Osteocyte (in vitro differentiated cells): Measurements from ENCODE around the gene KRTAP19-8. TPM values are rescaled to one million over a fixed set of nuclear protein-coding genes. Genes with fewer than 3 reads are reported as not detected.

Experiments
- DNase-seq: peaks from one replicate; pipeline ENCODE4 v3.0.0; 2021; ENCODE audit warnings: mixed read lengths; ENCODE audit not compliant: unreplicated experiment; ENCODE audit errors: extremely low spot score
- H3K27ac Mint-ChIP-seq: one replicate; pipeline ENCODE4 v1.8.0; 2021; ENCODE audit warnings: mild to moderate bottlenecking, mixed read lengths; ENCODE audit not compliant: unreplicated experiment
- H3K27me3 Mint-ChIP-seq: one replicate; pipeline ENCODE4 v1.8.0; 2021; ENCODE audit warnings: mixed read lengths; ENCODE audit not compliant: unreplicated experiment
- H3K36me3 Mint-ChIP-seq: one replicate; pipeline ENCODE4 v1.8.0; 2021; ENCODE audit warnings: mixed read lengths; ENCODE audit not compliant: unreplicated experiment
- H3K4me1 Mint-ChIP-seq: one replicate; pipeline ENCODE4 v1.8.0; 2021; ENCODE audit warnings: mixed read lengths; ENCODE audit not compliant: unreplicated experiment
- H3K4me3 Mint-ChIP-seq: one replicate; pipeline ENCODE4 v1.8.0; 2021; ENCODE audit warnings: mild to moderate bottlenecking, moderate library complexity, mixed read lengths; ENCODE audit not compliant: unreplicated experiment
- H3K9me3 Mint-ChIP-seq: one replicate; pipeline ENCODE4 v1.8.0; 2021; ENCODE audit warnings: mixed read lengths; ENCODE audit not compliant: unreplicated experiment
- total RNA-seq: library from RNA; stranded (reverse); gene quantifications from 2 replicates; pipeline ENCODE4 v1.2.1, GENCODE V29; 2021
- TF ChIP-seq, protein P1 (sequence below): fragments of 200-600 bp; sonication (generic); IDR thresholded peaks from 2 replicates; pipeline ENCODE4 v1.5.0; 2021; ENCODE audit warnings: antibody characterized with exemption, mild to moderate bottlenecking, moderate library complexity

The KRTAP19-8 gene
- total RNA-seq, 1 donor from 2014 or later: not detected

DNA sequence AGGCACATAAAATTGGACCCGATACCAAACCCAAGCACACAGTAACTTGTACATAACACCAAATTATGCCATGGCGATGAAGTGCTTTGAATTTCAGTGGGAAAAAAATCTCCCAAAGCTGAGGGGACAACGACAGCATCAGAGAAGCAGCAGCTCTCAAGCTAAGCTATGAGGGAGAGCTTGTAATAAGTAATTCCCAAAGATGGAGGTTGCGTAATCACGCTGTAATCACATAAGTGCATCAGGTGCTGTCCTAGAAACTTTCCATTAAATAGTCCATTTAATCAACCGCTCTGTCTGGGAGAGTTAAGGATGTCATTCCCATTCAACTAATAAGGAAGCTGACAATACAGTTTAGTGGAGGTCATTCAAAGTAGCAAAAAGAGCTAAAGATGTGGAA is 37.6 kb upstream of the KRTAP19-8 start:
- Mint-ChIP-seq H3K27ac (no peak overlapping the region), H3K36me3 (no peaks in the 10 kb centered on the region), H3K9me3 (no peaks in the 10 kb centered on the region), H3K27me3 (peaks cover 19% of the 10 kb centered on the region), H3K4me1 (no peaks in the 10 kb centered on the region), H3K4me3 (no peak overlapping the region)
- TF ChIP-seq, protein P1, sequence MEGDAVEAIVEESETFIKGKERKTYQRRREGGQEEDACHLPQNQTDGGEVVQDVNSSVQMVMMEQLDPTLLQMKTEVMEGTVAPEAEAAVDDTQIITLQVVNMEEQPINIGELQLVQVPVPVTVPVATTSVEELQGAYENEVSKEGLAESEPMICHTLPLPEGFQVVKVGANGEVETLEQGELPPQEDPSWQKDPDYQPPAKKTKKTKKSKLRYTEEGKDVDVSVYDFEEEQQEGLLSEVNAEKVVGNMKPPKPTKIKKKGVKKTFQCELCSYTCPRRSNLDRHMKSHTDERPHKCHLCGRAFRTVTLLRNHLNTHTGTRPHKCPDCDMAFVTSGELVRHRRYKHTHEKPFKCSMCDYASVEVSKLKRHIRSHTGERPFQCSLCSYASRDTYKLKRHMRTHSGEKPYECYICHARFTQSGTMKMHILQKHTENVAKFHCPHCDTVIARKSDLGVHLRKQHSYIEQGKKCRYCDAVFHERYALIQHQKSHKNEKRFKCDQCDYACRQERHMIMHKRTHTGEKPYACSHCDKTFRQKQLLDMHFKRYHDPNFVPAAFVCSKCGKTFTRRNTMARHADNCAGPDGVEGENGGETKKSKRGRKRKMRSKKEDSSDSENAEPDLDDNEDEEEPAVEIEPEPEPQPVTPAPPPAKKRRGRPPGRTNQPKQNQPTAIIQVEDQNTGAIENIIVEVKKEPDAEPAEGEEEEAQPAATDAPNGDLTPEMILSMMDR: no peak
- DNase-seq: no peak

DNA sequence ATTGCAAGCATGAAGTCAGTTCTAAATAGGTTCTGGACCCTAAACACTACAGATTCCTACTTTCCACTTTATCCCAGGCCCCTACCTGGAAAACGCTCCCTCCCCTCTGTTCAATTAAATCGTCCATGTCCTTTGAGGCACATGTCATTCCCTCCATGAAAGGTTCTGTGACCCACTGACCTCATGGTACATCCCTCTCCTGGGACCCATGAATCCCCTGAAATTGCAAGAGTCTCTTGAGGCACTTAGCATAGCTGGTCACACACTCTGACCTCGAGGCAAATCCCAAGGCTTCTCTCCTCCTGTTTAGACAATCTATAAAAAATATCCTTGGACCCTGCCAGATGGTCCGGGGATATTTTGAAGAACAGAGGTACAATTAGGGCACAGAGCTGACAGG is 34.3 kb upstream of the KRTAP19-8 start:
- no peak overlapping the region for H3K4me3 Mint-ChIP-seq
- no peaks in the 10 kb centered on the region for H3K4me1 Mint-ChIP-seq
- peaks cover 21% of the 10 kb centered on the region for H3K27me3 Mint-ChIP-seq
- no peaks in the 10 kb centered on the region for H3K36me3 Mint-ChIP-seq
- H3K27ac Mint-ChIP-seq: no peak overlapping the region
- peak; percentile 30 for DNase-seq
- no peaks in the 10 kb centered on the region for H3K9me3 Mint-ChIP-seq
- TF ChIP-seq, protein P1: no peak

DNA sequence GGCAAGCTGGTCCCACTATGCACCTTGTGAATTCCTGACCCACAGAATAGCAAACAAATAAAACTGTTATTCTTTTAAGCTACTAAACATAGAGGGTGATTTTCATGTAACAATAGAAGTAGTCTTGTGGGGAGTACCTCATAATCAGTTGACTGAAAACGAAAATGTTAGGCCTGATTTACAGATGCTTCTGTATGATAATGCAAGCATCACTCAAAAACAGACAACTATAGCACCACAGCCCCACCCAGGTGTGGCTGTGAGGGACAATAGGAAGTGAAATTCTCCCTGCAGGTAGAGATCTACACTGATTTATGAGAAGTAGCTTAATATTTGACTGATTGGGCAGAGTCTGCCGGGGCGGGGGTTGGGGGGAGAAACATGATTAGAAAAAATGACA is 26.5 kb upstream of the KRTAP19-8 start:
- Mint-ChIP-seq H3K36me3 (no peaks in the 10 kb centered on the region), H3K4me3 (no peak overlapping the region), H3K4me1 (no peaks in the 10 kb centered on the region), H3K9me3 (no peaks in the 10 kb centered on the region), H3K27ac (no peak overlapping the region), H3K27me3 (peaks cover 4% of the 10 kb centered on the region)
- TF ChIP-seq, protein P1: no peak
- no peak for DNase-seq

DNA sequence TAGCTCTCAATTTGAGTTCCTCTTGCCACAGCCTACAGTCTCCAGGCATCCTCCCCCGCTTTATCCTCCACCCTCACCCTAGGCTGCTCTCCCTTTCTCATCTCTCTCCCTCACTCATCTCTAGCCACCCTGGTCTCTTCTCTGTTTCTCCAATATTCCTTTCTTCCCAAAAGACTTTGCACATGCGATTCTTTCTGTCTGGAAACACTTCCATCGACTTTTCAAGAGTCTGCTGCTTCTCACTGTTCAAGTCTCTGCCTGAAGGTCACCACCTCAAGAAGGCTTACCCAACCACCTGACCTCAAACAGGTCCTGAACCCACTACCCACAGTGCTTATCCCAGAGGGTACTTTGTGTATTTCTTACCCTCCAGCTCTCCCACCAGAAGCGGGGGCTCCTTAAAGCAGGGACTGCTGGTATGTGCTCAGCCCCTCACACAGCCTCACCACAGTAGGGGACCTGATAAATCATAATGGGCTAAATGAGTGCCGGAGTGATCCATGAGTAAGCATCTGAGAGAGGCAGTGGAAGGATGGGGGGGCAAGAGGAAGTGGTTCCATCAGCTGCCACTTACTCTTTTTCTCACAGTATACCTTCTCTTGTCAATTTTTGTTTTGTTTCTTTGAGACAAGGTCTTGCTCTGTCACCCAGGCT is 14.3 kb upstream of the KRTAP19-8 start:
- no peak overlapping the region for H3K27ac Mint-ChIP-seq
- no peaks in the 10 kb centered on the region for H3K9me3 Mint-ChIP-seq
- no peaks in the 10 kb centered on the region for H3K36me3 Mint-ChIP-seq
- H3K4me3 Mint-ChIP-seq: no peak overlapping the region
- TF ChIP-seq, protein P1: no peak
- H3K27me3 Mint-ChIP-seq: no peaks in the 10 kb centered on the region
- H3K4me1 Mint-ChIP-seq: no peaks in the 10 kb centered on the region
- DNase-seq: no peak

DNA sequence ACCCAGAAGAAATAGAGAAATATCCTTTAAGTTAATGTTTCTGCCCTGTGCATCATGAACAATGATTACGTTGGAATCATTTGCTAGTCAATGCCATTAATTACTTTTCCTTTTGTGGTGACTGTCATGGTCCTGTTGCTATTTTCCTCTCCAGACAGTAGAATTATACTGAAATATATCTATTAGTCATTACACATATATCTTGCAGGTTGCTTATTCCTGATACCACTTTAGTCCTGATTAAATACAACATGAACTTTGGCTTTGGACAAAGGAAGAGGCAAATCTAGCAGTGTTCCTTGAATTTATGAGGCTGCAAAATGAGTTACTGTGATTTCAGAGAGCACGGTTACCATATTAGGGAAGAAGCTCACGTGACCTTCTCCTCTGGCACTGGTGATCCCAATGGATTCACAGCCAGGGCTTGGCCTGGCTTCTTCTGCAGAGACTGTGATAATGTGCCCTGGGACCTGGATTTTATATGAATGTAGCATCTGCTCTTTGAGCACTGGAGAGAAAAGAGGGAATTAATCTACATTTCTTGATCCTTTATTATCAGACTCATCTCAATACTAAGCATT is 12.4 kb upstream of the KRTAP19-8 start:
- Mint-ChIP-seq H3K9me3 (no peaks in the 10 kb centered on the region), H3K36me3 (no peaks in the 10 kb centered on the region), H3K27ac (no peak overlapping the region), H3K4me1 (no peaks in the 10 kb centered on the region), H3K4me3 (no peak overlapping the region), H3K27me3 (no peaks in the 10 kb centered on the region)
- TF ChIP-seq, protein P1: no peak
- DNase-seq: no peak
